Measurements from ENCODE around the gene CCNY. TPM values are rescaled to one million over a fixed set of nuclear protein-coding genes. Genes with fewer than 3 reads are reported as not detected.

The CCNY gene
- total and polyA plus RNA-seq, 2 of the 13 experiments (the other 11 are each of a cell fraction or from before 2014, with no cell fraction given), result 48.2 to 54.7 TPM

- peak; percentile 16; the same call in 1 of the 2 replicates for TF ChIP-seq AHDC1 (CRISPR knock-in tag; IDR thresholded peaks at IDR 0.05; ENCODE audit: borderline replicate concordance)
- no peak for TF ChIP-seq FOXC1 (CRISPR knock-in tag; IDR thresholded peaks at IDR 0.05; ENCODE audit: borderline replicate concordance)
- TF ChIP-seq ZNF710 (CRISPR knock-in tag; IDR thresholded peaks at IDR 0.05; ENCODE audit: borderline replicate concordance), result peak; percentile 78; the same call in 1 of the 2 replicates
- TF ChIP-seq KLF13 (CRISPR knock-in tag; IDR thresholded peaks at IDR 0.05), result no peak
- no peak for TF ChIP-seq ZNF549 (CRISPR knock-in tag; IDR thresholded peaks at IDR 0.05)
- no peak for TF ChIP-seq ZFP41 (CRISPR knock-in tag; IDR thresholded peaks at IDR 0.05; ENCODE audit: borderline replicate concordance)
- no peak for TF ChIP-seq CHD4 (IDR thresholded peaks at IDR 0.05; ENCODE audit: borderline replicate concordance, low read length)
- no peak for TF ChIP-seq ZBTB1 (CRISPR knock-in tag; IDR thresholded peaks at IDR 0.05; ENCODE audit: borderline replicate concordance)
- no peak for TF ChIP-seq ZNF543 (CRISPR knock-in tag; IDR thresholded peaks at IDR 0.05)
- no peak for TF ChIP-seq MIXL1 (CRISPR knock-in tag; IDR thresholded peaks at IDR 0.05)
- no peak for TF ChIP-seq ZNF768 (CRISPR knock-in tag; IDR thresholded peaks at IDR 0.05)
- TF ChIP-seq FOSL1 (CRISPR knock-in tag; IDR thresholded peaks at IDR 0.05; ENCODE audit: borderline replicate concordance), result no peak
- no peak for TF ChIP-seq ZC3H13 (CRISPR knock-in tag; IDR thresholded peaks at IDR 0.05)
- TF ChIP-seq THYN1 (CRISPR knock-in tag; IDR thresholded peaks at IDR 0.05; ENCODE audit: borderline replicate concordance, low read depth), result no peak
- no peak for TF ChIP-seq ARNTL (CRISPR knock-in tag; IDR thresholded peaks at IDR 0.05)
- no peak for TF ChIP-seq DNMT3B (CRISPR knock-in tag; conservative IDR thresholded peaks at IDR 0.05)
- TF ChIP-seq TFAP4 (IDR thresholded peaks at IDR 0.05; ENCODE audit: borderline replicate concordance, low read depth), result peak; percentile 55; the same call in 1 of the 2 replicates
- peak; percentile 42; the same call in 1 of the 2 replicates for TF ChIP-seq MLX (CRISPR knock-in tag; IDR thresholded peaks at IDR 0.05)
- TF ChIP-seq ZNF251 (CRISPR knock-in tag; IDR thresholded peaks at IDR 0.05), result no peak
- no peak for TF ChIP-seq KAT2B (IDR thresholded peaks at IDR 0.05; ENCODE audit: borderline replicate concordance, low read depth, low read length)
- TF ChIP-seq CBX2 (IDR thresholded peaks at IDR 0.05; ENCODE audit: low read depth, low read length), result no peak
- TF ChIP-seq CBX2 (CRISPR knock-in tag; IDR thresholded peaks at IDR 0.05; ENCODE audit: low read depth), result no peak
- TF ChIP-seq WIZ (CRISPR knock-in tag; IDR thresholded peaks at IDR 0.05), result no peak
- TF ChIP-seq MED8 (CRISPR knock-in tag; IDR thresholded peaks at IDR 0.05; ENCODE audit: insufficient replicate concordance), result no peak
Measured at GRCh38 chr10:35409808-35410207, 73.5 kb downstream of the CCNY start (continued).

Measured in HepG2 (cell line).